AG09319 (cell line): Measurements from ENCODE around the gene IGF2BP3.
A peak's percentile ranks its signal among the peaks of the same experiment; 100 is the strongest.

ENCODE experiments used
- DNase-seq: peaks from one replicate; pipeline ENCODE4 v3.0.0-alpha.2; 2010; ENCODE audit warnings: low read depth; ENCODE audit errors: extremely low read depth
- TF ChIP-seq, protein P1 (sequence below): IDR thresholded peaks from 2 replicates; pipeline ENCODE4 v1.5.1; 2011; ENCODE audit warnings: low read depth, mild to moderate bottlenecking, inconsistent platforms, low read length, moderate library complexity

IGF2BP3 gene

DNA sequence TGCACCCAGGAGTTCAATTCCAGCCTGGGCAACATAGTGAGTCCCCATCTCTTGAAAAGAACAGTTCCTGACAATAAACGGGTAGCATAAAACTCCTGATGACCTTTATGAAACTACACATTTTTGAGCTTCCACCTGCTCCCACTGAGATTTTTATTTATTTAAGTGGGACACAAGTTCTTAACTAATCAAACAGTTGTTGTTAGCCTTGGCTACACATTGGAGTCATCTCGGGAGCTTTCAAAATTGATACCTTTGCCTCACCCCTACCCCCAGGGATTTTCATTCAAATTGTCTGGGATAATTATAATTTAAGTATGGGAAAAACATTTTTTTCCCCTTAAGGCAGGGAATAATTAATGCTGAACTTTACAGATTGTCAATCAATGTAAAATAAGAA is 131.9 kb downstream of the IGF2BP3 start:
- no peak for DNase-seq
- TF ChIP-seq, protein P1, sequence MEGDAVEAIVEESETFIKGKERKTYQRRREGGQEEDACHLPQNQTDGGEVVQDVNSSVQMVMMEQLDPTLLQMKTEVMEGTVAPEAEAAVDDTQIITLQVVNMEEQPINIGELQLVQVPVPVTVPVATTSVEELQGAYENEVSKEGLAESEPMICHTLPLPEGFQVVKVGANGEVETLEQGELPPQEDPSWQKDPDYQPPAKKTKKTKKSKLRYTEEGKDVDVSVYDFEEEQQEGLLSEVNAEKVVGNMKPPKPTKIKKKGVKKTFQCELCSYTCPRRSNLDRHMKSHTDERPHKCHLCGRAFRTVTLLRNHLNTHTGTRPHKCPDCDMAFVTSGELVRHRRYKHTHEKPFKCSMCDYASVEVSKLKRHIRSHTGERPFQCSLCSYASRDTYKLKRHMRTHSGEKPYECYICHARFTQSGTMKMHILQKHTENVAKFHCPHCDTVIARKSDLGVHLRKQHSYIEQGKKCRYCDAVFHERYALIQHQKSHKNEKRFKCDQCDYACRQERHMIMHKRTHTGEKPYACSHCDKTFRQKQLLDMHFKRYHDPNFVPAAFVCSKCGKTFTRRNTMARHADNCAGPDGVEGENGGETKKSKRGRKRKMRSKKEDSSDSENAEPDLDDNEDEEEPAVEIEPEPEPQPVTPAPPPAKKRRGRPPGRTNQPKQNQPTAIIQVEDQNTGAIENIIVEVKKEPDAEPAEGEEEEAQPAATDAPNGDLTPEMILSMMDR = no peak

DNA sequence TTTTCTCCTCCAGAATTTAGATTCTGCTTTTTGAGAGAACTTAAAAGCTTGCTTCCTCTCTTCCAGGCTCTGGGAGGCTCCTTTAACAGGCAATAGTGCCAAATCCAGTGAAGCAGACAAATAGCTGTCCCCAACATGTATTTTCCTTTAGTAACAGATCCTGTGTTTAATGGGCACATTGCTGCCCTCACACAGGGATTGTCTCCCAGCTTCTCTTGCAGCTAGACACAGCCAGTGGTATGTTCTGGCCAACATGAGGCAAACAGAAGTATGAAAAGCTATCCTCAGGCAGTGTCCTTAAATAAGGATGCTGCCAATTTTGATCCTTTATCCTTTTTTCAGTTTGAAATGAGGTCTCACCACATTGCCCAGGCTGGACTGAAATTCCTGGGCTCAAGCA is 132.9 kb downstream of the IGF2BP3 start:
- TF ChIP-seq, protein P1 = no peak
- no peak for DNase-seq

DNA sequence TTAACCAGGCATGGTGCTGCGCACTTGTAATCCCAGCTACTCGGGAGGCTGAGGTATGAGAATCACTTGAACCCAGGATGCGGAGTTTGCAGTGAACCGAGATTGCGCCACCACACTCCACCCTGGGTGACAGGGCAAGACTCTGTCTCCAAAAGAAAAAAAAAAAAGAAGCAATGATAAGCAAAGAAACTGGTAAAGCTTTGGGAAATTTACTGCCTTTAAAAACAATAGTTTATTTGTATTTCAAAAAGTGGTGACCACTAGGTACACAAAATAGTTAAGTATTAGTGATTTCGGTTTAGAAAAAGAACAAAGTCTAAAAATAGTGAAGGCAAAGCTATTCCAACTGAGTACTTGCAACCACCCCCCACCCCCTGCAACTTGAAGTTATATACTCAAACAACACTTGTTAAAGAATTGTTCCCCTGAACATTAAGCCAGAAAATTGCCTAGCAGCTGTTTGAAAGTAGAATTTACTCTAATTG is 133.4 kb downstream of the IGF2BP3 start:
- DNase-seq = no peak
- TF ChIP-seq, protein P1 = no peak

DNA sequence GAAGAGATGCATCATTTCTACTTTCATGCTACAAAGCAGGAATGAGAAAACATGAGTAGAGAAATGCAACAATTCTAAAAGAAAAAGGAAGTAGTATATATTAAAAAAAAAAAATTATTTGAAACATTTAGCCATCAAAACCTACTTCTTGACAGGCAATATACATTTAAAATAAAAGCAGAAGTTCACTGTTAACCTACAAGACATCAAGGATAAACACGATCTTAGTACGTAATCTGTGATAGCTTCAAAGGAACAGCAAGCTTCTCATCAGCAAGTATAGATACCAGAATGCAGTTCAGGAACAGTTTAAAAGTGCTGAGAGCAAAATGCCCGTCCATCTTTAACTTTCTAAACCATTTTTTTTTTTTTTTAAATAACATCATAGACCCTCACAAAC is 134.2 kb downstream of the IGF2BP3 start:
- TF ChIP-seq, protein P1 = no peak
- DNase-seq = no peak

DNA sequence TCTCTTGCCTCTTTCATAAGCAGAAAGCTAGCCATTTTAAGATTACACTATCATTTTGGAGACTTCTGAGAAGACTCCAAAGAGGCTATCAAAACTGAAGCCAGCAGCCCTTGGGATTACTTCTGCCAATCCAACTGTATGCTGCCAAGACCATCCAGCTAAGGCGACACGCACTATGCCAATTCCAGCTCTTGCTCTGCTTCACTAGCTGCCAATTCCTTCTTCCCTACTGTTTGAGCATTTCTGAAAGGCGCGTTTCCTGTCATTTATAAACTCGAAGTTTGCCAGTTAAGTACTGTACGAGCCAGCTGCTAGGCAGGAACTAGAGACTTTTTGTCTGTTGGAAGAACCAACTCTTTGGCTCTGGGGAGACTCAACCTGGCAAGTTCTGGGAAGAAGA is 134.7 kb downstream of the IGF2BP3 start:
- TF ChIP-seq, protein P1 = no peak
- no peak for DNase-seq

DNA sequence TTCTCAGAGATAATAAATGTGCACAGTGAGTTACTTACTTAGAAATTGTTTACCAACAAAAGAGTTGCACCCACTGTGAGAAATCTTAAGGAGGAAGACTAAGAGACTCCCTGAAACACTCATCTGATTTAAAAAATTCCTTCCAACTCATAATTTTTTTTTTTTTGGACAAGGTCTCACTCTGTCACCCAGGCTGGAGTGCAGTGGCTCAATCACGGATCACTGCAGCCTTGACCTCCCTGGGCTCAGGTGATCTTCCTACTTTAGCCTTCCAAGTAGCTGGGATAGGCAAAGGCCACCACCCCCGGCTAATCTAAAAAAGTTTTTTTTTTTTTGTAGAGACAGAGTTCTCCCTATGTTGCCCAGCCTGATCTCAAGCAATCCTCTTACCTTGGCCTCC is 135.2 kb downstream of the IGF2BP3 start:
- no peak for DNase-seq
- TF ChIP-seq, protein P1 = no peak

DNA sequence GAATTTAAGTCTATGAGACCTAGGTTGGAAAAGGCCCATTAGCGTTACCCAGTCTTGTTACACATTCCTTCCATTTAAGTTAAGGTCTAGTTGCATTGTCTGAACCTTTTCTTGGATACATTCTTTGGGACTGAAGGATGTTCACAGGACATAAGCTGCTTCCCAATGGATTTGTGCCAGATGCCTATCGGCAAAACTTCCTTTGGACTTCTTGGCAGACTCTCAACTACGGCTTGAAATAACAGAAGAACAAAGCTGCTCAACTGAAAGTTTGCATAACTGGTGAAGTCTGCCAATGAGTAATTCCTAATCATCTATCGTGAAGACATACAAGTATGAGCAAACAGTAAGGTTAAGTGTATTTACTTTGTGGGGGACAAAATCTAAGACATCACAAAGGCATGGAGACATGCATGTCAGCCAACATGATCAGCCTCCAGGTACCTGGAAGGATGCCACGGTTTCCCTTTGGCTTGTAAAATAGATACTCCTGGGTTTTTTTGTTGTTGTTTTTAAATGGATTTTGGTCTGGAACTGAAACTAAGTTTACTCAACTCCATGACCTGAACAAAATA is 135.7 kb downstream of the IGF2BP3 start:
- TF ChIP-seq, protein P1 = no peak
- DNase-seq = peak; percentile 83
